ENCODE measurements around the gene CHRNG. TPM values are rescaled to one million over a fixed set of nuclear protein-coding genes. Genes with fewer than 3 reads are reported as not detected.

Gene CHRNG
- total RNA-seq, 1 experiment from 2014 or later, result 36.6 TPM

DNA sequence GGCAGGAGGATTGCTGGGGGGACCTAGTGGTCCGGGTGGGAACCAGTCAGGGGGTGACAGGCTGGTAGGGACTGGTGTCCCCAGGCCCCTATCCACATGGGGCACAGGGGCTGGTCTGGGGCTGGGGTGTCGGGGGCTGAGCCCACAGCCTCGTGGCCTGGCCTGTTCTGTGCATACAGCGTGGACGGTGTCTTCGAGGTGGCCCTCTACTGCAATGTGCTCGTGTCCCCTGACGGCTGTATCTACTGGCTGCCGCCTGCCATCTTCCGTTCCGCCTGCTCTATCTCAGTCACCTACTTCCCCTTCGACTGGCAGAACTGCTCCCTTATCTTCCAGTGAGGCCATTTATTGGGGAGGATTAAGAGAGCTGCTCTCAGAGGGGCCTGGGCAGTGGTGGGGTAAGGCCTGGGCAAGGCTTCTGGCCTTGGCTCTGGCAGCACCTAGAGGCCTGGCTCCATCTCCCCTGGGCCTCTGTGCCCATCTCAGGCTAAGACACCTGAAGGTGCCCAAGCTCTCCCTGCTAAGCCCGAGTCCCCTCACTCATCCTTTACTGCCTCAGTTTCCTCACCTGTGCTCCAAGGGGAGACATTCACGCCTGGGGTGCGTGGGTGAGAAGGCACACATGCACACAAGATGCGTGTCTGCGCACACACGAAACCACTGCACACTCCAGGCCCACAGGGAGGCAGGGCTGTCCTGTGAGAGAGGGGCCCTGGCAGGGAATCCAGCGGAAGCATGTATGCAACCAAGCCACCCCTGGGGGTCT is 1.9 kb downstream of the CHRNG start:
- Histone ChIP-seq H3K4me3 (no peak overlapping the region), H3K36me3 (peaks cover 39% of the 10 kb centered on the region), H3K9me3 (replicated peaks) (no peaks in the 10 kb centered on the region), H3K27ac (no peak overlapping the region), H3K4me1 (peaks cover 23% of the 10 kb centered on the region), H3K27me3 (no peaks in the 10 kb centered on the region)
- no peak for DNase-seq

DNA sequence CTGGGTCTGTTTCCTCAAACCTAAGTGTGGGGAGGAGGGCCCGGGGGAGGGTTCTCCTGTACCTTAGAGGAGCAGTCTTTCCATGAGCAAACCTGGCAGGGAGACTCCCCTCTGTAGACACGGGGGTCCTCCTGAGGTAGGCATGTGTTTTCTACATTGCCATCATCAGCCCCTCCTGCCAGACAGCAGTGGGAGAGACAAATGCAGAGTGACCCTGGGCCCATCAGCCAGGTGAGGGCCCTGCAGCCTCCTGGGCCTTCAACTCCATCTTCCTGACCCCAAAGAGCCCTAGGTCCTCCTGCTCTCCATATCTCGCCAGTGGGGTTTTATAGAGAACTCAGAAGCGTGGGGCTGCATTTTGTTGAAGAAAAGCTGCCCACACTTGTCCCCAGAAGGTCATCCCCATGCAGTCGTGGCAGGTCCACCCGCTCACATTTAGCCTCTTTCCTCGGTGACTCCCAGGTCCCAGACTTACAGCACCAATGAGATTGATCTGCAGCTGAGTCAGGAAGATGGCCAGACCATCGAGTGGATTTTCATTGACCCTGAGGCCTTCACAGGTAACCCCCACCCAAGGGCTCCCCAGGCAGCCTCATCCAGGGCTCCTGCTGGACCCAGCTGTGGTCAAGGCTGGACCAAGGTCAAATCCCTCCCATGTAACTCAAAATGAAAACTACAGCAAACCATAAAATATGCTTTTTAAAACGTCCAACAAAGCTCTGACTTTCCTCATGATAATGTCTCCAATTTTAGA is 2.6 kb downstream of the CHRNG start:
- Histone ChIP-seq H3K4me3 (no peak overlapping the region), H3K9me3 (replicated peaks) (no peaks in the 10 kb centered on the region), H3K36me3 (peaks cover 43% of the 10 kb centered on the region), H3K4me1 (peaks cover 20% of the 10 kb centered on the region), H3K27me3 (no peaks in the 10 kb centered on the region), H3K27ac (no peak overlapping the region)
- DNase-seq, result no peak

DNA sequence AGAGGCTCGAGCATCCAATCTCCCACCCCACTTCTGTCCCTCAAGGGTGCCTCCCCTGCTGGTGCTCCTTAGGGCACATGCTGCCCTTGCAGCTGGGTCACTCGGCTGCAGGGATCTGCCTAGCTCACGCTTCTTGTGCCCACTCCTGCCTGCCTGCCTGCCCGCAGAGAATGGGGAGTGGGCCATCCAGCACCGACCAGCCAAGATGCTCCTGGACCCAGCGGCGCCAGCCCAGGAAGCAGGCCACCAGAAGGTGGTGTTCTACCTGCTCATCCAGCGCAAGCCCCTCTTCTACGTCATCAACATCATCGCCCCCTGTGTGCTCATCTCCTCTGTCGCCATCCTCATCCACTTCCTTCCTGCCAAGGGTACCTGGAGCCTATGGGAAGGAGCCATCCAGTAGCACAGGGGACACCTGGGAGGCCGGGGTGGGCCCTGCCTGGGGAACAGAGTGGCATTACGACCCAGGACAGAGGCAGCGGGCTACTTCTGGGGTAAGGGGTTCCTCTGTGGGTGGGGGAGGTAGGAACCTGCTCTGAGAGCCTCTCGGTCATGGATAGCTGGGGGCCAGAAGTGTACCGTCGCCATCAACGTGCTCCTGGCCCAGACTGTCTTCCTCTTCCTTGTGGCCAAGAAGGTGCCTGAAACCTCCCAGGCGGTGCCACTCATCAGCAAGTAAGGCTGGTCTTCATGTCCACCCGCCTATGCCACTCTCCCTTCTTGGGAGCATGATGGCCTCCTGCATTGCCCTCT is 3.4 kb downstream of the CHRNG start:
- Histone ChIP-seq H3K27ac (no peak overlapping the region), H3K4me3 (no peak overlapping the region), H3K27me3 (no peaks in the 10 kb centered on the region), H3K4me1 (peaks cover 13% of the 10 kb centered on the region), H3K9me3 (replicated peaks) (no peaks in the 10 kb centered on the region), H3K36me3 (peaks cover 50% of the 10 kb centered on the region)
- DNase-seq, result no peak

DNA sequence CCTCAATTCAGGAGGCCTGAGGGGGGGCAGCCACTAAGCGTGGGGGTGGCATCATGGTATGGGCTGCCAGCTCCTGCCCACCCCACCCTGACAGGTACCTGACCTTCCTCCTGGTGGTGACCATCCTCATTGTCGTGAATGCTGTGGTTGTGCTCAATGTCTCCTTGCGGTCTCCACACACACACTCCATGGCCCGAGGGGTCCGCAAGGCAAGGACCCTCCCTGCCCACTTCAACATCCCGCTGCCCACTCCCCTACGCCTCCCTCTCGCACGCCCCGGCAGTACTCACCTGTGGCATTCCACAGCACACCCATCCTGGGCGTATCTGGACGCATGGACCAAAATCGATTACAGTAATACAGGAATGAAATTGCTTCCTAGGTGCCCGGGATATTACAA is 4.0 kb downstream of the CHRNG start:
- Histone ChIP-seq H3K27ac (no peak overlapping the region), H3K27me3 (no peaks in the 10 kb centered on the region), H3K36me3 (peaks cover 52% of the 10 kb centered on the region), H3K9me3 (replicated peaks) (no peaks in the 10 kb centered on the region), H3K4me1 (peaks cover 7% of the 10 kb centered on the region), H3K4me3 (no peak overlapping the region)
- no peak for DNase-seq

DNA sequence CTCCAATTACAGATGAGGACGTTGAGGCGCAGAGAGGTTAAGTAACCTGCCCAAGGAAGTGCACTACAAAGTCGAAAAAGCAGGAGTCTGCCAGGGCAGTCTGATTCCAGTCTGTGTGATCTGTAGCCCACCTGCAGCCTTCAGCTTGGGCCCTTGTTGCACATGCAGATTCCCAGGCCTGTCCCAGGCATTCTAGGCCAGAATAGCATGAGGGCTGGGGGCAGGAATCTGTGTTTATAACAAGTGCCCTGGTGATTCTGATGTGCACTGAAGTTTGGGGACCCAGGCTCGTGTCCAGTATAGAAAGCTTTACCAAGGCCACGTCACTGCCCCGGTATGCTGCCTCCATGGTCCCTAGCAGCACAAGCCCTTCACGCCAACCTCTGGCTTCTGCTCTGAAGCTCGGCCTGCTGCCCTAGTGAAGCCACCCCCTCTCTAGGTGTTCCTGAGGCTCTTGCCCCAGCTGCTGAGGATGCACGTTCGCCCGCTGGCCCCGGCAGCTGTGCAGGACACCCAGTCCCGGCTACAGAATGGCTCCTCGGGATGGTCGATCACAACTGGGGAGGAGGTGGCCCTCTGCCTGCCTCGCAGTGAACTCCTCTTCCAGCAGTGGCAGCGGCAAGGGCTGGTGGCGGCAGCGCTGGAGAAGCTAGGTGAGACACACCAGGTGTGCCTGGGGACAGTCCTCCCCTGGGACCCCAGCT is 4.6 kb downstream of the CHRNG start:
- no peak overlapping the region for H3K27ac ChIP-seq
- H3K9me3 ChIP-seq (replicated peaks), result no peaks in the 10 kb centered on the region
- no peak overlapping the region for H3K4me3 ChIP-seq
- no peak for DNase-seq
- H3K27me3 ChIP-seq, result no peaks in the 10 kb centered on the region
- H3K36me3 ChIP-seq, result peaks cover 53% of the 10 kb centered on the region
- peaks cover 2% of the 10 kb centered on the region for H3K4me1 ChIP-seq

DNA sequence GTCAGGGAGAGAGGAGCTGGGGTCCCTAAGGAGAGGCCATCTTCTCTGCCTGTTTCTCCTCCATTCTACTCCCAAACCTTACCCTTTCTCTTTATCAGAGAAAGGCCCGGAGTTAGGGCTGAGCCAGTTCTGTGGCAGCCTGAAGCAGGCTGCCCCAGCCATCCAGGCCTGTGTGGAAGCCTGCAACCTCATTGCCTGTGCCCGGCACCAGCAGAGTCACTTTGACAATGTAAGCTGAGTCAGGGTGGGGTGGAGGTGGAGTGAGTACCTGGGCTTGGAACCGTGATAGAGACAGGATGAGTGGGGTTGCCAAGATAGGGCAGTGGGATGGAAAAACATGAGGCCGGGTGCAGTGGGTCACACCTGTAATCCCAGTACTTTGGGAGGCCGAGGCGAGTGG is 5.2 kb downstream of the CHRNG start:
- H3K4me1 ChIP-seq, result no peaks in the 10 kb centered on the region
- H3K27ac ChIP-seq, result no peak overlapping the region
- H3K9me3 ChIP-seq (replicated peaks), result no peaks in the 10 kb centered on the region
- H3K4me3 ChIP-seq, result no peak overlapping the region
- no peak for DNase-seq
- H3K36me3 ChIP-seq, result peaks cover 53% of the 10 kb centered on the region
- H3K27me3 ChIP-seq, result no peaks in the 10 kb centered on the region

GRCh38 chr2:232545511-232546375 is 6.3 kb downstream of the CHRNG start:
- H3K9me3 ChIP-seq (replicated peaks), result no peaks in the 10 kb centered on the region
- no peaks in the 10 kb centered on the region for H3K27me3 ChIP-seq
- H3K4me1 ChIP-seq, result no peaks in the 10 kb centered on the region
- H3K27ac ChIP-seq, result no peak overlapping the region
- H3K4me3 ChIP-seq, result no peak overlapping the region
- no peak for DNase-seq
- peaks cover 53% of the 10 kb centered on the region for H3K36me3 ChIP-seq

DNA sequence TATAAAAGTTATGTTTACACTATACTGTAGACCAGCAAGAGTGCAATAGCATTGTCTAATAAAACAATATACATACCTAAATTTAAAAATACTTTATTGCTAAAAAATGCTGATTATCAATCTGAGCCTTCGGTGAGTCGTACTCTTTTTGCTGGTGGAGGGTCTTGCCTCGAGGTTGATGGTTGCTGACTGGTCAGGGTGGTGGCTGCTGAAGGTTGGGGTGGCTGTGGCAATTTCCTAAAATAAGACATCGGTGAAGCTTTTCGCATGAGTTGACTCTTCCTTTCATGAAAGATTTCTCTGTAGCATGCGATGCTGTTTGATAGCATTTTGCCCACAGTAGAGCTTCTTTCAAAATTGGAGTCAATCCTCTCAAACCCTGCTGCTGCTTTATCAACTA is 8.5 kb downstream of the CHRNG start:
- DNase-seq, result no peak
- Histone ChIP-seq H3K27ac (no peak overlapping the region), H3K27me3 (no peaks in the 10 kb centered on the region), H3K4me3 (no peak overlapping the region), H3K36me3 (peaks cover 47% of the 10 kb centered on the region), H3K4me1 (0 out of 2 replicates have a peak, but pooled peaks cover 3% of the 10 kb centered on the region), H3K9me3 (replicated peaks) (no peaks in the 10 kb centered on the region)

DNA sequence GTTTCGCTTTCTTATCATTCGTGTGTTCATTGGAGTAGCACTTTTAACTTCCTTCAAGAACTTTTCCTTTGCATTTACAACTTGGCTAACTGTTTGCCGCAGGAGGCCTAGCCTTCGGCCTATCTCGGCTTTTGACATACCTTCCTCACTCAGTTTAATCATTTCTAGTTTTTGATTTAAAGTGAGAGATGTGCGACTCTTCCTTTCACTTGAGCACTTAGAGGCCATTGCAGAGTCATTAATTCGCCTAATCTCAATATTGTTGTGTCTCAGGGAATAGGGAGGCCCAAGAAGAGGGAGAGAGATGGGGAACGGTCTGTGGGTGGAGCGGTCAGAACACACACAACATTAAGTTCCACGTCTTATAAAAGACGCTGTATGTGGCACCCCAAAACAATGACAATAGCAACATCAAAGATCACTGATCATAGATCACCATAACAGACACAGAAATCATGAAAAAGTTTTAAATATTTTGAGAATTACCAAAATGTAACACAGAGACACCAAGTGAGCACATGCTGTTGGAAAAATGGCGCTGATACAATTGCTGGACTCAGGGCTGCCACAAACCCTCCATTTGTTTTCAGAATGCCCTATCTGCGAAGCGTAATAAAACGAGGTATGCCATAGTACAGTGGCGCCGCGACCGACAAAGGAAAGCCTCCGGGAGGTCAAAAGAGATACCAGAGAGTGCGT is 10.3 kb downstream of the CHRNG start:
- peak overlapping the region; percentile 86 for H3K4me3 ChIP-seq
- 0 out of 2 replicates have a peak, but pooled peaks cover 3% of the 10 kb centered on the region for H3K4me1 ChIP-seq
- DNase-seq, result no peak
- H3K36me3 ChIP-seq, result peaks cover 31% of the 10 kb centered on the region
- no peaks in the 10 kb centered on the region for H3K27me3 ChIP-seq
- no peaks in the 10 kb centered on the region for H3K9me3 ChIP-seq (replicated peaks)
- peak overlapping the region; percentile 94 for H3K27ac ChIP-seq

- Histone ChIP-seq H3K9me3 (replicated peaks) (no peaks in the 10 kb centered on the region), H3K27me3 (no peaks in the 10 kb centered on the region)
These were observed 11.1 kb downstream of the CHRNG start, which contains the start of the genes EIF4E2 and TIGD1 for GRCh38 chr2:232550354-232551249. Gene EIF4E2, plus strand, starts transcription at chr2:232550689. Its CDS starts 36 bp downstream, at chr2:232550725. Gene TIGD1, minus strand, starts transcription at chr2:232550557. Its CDS starts 675 bp downstream, at chr2:232549882.

DNA sequence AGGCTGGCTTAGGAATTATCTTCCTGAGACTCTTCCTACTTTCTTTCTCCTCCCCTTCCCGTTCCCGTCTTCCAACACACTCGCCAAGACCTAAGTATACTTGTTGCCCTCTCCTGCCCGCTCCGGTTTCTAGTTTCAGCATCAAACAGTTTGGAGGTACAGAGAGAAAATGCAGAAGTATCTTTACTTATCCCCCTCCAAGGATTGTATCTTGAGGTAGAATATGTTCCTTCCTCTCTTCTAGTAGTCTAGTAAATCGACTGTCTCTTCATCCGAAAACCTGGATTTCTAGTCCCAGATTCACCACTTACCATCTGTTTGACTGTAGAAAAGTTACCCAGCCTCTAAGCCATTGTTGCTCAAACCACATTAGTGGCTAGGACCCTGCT is 11.8 kb downstream of the CHRNG start:
- Histone ChIP-seq H3K27ac (peak overlapping the region; percentile 94), H3K36me3 (peaks cover 29% of the 10 kb centered on the region), H3K9me3 (replicated peaks) (no peaks in the 10 kb centered on the region), H3K4me1 (0 out of 2 replicates have a peak, but pooled peaks cover 3% of the 10 kb centered on the region), H3K27me3 (no peaks in the 10 kb centered on the region), H3K4me3 (peak overlapping the region; percentile 86)
- DNase-seq, result no peak

More at GRCh38 chr2:232550354-232551249, 11.1 kb downstream of the CHRNG start, which contains the start of the genes EIF4E2 and TIGD1:
- Histone ChIP-seq H3K4me1 (0 out of 2 replicates have a peak, but pooled peaks cover 3% of the 10 kb centered on the region), H3K36me3 (peaks cover 30% of the 10 kb centered on the region), H3K4me3 (peak within 1 kb of the TSS; percentile 86), H3K27ac (peak within 1 kb of the TSS; percentile 94)
- peak; percentile 97 for DNase-seq

DNA sequence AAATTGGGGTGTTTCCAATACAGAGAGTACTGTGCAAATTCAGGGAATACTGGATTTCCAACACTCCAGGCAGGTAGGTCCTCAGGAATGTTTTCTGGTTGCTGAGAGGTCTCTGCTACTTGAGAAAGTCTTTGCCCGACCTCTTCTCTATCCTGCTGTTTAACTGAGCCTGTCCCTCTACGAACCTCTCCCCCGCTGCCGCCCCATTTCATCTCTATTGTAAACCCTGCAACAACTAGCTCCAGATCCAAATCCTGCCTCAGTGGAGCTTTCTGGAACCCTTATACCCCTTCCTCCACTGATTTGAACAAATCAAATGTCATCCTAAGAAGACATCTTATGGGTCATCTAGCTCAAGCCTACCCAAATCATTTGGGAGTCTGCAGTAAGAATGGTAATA is 12.3 kb downstream of the CHRNG start:
- H3K9me3 ChIP-seq (replicated peaks), result no peaks in the 10 kb centered on the region
- H3K4me1 ChIP-seq, result 0 out of 2 replicates have a peak, but pooled peaks cover 3% of the 10 kb centered on the region
- no peaks in the 10 kb centered on the region for H3K27me3 ChIP-seq
- H3K27ac ChIP-seq, result no peak overlapping the region
- no peak for DNase-seq
- peak overlapping the region; percentile 86 for H3K4me3 ChIP-seq
- peaks cover 30% of the 10 kb centered on the region for H3K36me3 ChIP-seq
